ENCODE measurements around the gene DNAJA3.

The DNAJA3 gene

DNA sequence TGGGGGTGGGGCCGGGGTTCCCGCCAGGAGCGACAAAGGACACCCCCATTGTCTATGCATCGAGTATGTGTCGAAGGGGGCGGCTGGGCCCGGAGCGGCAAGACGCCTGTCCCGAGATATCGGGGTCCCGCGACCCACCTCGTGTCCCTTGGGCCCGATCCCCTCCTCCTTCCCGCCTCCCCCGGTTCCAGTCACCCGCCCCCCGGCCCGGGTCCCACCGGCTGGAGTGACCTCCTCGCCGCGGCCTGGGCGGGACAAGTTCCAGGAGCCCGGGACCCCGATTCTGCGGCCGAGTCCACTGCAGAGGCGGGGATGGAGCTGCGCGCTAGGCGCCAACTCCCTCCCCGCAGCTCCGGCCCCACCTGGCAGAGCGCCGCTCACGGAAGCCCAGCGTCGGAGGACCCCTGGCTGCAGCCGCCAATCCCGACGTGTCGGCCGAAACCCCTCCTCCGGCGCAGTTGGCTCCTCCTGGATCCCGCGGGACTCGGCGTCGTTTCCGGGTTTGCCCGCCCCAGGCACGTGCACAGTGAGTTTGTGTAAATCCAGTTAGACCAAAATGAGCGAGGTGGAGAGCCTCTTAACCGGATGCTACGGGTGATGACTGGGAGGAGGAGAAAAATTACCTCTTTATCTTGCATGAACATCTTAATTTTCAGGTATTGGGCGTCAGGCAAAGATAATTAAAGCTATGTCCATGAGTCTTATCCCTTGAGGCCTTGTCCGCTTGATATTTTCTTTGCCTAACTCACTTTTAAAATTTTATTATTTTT, 48.7 kb downstream of the DNAJA3 start, which contains the start of gene NMRAL1:
NMRAL1 (minus strand) TSS at position 434 of the 770 bp plus-strand sequence. CDS start 493 bp downstream, outside the sequence.
- peak; percentile 71 to 78 for DNase-seq (ENCODE audit: low read depth in 2 of 2)

DNA sequence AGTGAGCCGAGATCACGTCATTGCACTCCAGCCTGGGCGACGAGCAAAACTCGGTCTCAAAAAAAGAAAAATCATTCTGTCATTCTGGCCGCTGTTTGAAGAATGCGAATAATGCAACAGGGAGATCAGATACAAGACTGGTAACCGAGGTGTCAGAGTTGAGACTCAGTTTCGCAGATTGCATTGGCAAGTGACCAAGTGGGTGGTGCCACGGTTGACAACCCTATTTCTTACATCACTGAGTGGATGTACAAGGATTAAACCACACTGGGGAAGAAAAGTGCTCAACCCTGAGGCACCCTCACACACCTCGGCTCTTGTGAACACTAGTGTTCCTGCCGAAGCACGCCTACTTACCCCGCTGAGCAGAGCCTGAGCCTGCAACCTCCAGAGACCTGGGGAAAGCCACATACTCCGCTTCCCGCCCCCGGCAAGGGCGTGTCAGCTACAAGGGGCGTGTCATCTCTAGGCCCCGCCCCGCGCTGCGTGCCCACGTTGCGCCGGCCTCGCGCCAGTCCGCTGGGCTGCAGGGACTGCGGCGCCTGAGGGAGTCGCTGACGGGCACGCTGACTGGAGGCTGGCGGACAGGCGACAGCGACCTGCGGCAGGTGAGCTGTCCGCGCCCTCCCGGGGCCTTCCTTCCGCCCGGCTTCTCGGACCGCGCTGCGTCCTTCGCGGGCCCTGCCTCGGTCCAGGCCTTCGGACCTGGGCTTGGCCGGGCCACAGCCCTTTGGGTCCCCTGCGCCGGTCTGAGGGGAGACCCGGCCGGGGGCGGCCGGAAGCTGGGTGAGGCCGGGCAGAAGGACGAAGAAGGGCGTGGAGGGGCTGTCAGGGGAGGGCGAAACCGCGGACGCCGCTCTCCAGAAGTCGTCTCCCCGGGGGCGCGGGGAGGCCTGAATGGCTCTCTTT, 50.5 kb downstream of the DNAJA3 start, which contains the start of gene HMOX2:
HMOX2 (plus strand) TSS at position 519 of the 909 bp plus-strand sequence. CDS start 29,127 bp downstream, outside the sequence.
- peak; percentile 70 to 78 for DNase-seq (ENCODE audit: low read depth in 2 of 2)

DNA sequence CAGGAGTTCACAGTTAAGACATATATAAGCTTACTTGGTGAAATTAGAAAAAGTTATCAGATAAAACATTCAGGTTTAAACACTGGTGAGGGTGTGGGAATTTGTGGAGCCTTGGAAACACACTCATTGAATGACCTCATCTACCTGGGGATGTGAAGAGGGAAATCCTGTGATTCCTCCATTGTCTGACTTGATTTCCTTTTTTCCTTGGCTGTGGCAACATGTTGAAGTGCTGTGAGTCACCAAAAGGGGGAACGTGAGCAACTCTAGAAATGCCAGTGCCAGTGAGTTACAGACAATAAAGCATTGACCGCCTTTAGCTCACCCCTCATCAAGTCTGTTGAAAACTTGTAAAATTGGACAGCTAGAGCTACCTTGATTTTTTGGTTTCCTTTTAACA, 52.3 kb downstream of the DNAJA3 start:
- DNase-seq (ENCODE audit: low read depth in 2 of 2) = no peak

DNA sequence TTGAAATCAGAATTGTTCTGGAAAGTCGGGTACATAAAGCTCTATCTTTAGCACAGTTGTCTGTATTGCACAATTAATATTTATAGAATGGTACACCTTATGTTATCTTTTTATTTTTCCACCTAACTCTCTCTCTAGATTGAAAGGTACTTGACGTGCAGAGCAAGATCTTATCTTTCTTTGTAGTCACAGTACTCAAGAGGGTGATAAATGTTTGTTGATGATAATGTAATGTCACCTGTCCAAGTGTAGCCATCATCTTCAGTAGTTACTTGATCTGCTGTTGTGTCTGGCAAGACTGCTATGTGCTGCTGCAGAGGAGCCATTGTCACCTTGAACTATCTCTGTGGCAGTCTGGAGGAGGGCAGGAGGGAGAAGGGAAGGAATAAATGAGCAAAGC, 55.9 kb downstream of the DNAJA3 start:
- DNase-seq (ENCODE audit: low read depth in 2 of 2) = no peak

DNA sequence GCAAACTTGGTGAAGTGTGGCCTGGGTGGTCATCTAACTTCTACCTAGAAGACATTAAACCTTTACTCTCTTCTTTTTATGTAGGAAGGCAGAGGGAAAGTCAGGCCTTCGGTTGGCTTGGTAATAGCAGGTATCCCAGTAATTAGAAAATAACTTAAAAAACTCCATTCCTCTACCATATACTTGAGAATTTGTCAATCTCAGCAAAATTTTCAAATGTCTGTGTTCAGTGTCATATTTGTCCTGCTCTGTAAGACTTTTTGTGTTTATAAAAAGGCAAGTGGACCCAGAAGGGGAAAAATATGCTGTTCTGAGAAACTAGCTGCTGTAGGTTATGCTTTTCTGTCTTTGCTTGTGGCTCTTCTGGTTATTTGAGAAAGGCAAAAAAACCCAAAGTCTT, 56.3 kb downstream of the DNAJA3 start:
- no peak for DNase-seq (ENCODE audit: low read depth in 2 of 2)

DNA sequence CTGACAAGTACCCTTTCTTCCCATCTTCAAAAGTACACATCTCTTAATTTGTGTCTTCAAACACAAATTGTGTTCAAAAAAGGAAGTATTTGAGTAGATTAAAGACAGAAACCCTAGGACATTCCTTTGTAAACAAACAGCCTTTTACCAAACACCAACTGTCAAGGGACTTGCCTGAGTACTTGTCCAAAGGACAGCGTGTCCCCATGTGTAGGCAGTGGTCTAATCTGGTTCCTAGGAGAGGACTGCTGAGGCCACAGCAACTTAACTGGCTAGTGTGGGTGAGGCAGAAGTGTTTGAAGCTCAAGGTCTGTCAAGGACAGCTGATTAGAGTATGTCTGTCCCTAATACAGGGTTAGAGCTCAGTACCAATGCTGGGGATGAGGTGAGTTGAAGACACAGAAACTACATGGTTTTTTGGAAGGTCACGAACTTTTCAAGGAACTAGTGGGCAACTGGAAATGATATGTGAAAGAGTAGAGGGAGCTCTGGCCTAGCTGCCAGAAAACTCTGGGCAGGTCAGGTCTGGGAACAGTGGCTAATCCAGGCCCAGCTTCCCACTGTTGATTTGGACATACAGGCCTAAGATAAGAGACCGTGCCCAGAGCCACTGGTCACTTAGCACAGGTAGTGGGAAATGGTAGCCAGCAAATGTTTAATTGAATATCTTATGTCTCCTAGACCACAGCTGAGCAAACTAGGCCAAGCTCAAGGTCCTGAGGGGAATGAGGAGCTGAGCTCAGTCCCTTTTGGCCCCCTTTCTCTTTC, 60.6 kb downstream of the DNAJA3 start:
- no peak for DNase-seq (ENCODE audit: low read depth in 2 of 2)

DNA sequence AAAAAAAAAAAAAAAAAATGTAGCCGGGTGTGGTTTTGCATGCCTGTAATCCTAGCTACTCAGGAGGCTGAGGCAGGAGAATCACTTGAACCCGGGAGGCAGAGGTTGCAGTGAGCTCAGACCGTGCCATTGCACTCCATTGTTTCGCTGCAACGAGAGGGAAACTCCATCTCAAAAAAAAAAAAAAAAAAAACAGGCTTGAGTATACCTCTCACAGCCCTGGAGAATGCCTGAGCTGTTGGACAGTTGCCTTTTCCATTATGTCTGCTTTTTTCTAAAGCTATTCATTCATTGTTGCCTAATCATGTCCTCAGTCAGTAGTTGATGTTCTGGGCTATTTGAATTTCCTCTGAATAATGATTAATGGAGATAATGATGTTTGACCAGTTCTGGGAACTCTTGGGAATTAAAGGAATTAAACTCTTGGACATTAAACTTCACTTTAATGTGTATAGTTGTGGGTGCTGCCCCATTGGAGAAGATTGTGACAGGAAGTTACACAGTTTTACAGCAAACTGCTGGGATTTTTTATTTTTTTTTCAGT, 62.4 kb downstream of the DNAJA3 start:
- peak; percentile 43 to 44 for DNase-seq (ENCODE audit: low read depth in 2 of 2)

DNA sequence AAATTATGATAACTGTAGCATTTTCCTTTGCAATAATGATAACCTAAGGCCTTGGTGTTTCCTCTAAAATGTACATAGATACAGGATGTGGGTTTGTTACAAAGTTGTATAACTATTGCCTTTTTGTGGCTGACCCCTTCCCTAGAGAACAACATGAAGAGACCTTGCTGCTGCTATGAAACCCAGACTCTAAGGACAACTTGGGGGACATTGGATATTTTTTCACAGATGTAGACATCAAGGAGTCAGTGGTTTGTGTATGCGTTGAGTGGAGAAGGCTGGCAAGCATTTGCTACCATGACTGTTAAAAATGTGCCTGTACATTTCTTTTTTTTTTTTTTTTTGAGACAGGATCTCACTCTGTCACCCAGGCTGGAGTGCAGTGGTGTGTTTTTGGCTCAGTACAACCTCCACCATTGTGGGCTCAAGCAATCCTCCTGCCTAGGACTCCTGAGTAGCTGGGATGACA, 62.9 kb downstream of the DNAJA3 start:
- no peak for DNase-seq (ENCODE audit: low read depth in 2 of 2)

DNA sequence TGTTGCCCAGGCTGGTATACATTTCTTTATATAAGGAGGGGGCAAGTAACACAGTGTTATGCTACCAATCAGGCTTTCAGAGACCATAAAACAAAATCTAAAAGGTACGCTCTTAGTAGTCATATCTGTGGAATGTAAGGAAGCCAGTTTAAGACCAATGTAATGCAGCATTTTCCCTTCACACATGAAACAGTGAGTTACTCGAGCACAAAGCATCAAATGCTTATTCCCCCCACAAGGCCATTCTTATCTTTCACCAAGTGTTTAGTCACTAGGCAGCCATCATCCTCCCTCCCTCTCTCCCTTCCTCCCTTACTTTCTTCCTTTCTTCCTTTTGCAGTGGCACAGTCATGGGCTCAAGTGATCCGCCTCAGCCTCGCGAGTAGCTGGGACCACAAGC, 63.4 kb downstream of the DNAJA3 start:
- DNase-seq (ENCODE audit: low read depth in 2 of 2) = peak; percentile 60 to 62

DNA sequence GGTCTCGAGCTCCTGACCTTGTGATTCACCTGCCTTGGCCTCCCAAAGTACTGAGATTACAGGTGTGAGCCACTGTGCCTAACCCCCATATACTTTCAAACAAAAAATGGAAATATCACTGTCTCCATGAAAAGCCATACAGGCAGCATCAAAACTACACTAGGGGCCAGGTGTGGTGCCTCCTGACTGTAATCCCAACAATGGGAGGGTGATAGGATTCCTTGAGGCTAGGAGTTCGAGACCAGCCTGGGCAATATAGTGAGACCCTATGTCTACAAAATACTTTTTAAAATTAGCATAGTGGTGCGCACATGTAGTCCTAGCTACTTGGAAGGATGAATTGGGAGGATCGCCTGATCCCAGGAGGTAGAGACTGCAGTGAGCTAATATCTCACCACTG, 66.2 kb downstream of the DNAJA3 start:
- DNase-seq (ENCODE audit: low read depth in 2 of 2) = no peak

DNA sequence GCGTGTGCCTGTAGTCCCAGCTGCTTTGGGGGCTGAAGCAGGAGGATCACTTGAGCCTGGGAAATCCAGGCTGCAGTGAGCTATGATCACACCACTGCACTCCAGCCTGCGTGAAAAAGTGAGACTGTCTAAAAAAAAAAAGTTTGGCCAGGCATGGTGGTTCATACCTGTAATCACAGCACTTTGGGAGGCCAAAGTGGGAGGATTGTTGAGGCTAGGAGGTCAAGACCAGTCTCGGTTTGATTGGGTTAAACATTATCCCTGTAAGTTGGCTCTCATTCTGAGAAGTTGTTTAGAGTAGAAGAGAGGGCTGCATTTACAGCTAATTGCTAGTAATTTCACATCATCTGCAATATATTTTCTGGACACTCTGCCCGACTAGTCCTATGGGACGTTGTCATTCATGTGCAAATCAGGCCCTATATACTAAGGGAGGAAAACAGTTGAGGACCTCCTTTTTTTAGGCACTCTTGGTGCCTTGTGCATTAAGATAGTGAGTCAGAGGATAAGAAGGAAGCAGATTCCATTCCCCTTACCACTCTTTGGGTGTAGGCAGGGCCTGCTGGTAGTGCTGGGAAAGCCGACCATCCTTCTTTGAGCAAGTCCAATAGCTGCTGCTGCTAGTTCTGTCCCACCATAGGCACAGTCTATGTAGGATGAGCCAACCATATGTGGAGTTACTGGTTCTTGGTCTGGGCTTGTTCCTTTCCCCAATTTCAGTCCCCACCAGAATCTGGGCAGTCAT, 69.2 kb downstream of the DNAJA3 start:
- DNase-seq (ENCODE audit: low read depth in 2 of 2) = no peak

DNA sequence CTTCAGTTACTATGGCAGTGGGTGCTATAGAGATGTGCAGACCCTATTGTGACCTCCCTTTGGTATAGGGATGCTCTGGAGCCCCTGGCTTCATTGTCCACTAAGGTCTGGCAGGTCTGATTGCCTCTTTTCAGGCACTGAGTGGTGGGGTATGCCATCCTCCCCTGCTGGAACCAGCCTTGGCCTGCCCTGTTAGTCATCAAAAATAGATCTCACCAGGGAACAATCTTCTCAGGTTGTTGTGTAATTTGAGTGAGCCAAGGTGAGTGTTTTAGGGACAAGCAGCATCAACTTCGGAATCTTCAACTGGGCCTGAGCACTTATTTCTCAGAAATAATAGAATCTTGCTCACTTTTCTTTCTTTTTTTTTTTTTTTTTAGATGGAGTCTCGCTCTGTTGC, 70.1 kb downstream of the DNAJA3 start:
- no peak for DNase-seq (ENCODE audit: low read depth in 2 of 2)

DNA sequence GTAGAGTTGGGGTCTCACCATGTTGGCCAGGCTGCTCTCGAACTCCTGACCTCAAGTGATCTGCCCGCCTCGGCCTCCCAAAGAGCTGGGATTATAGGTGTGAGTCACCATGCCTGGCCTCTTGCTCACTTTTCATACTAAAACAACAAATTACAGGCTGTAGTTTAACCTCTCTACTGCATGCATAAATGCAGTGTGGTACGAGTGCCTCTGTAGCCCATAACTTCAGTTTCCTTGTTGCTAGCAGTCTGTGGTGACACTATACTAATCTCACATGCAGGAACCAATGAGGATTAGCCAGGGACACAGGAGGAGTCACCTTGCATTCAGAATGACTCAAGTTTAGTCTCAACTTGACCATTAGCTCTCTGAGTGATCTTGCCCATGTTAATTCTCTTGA, 70.6 kb downstream of the DNAJA3 start:
- no peak for DNase-seq (ENCODE audit: low read depth in 2 of 2)

DNA sequence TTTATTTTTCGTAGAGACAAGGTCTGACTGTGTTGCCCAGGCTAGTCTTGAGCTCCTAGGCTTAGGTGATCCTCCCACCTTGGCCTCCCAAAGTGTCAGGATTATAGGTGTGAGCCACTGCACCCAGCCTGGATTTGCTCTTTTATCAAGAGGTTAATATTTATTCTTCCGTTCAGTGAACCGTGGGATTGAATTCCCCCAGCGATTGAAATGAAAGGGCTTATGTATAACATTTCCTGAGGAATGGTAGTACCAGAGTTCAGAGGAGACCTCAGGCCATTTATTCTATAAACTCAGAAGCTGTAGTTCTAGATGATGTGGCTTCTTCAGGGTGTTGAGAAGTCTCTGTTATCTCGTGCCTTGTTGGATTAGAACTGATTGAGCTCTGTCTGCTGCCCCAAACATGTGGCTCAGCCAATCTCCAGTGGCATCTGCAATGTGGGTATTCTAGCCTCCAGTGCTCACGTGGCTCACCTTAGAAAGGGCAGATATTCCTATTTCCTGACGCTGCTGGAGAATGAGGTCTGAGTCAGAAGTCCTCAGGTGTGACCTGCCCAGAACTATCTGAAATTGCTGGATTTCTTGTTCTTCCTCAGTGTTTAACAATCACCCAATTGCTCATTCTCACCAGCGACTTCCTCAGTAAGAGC, 73.0 kb downstream of the DNAJA3 start:
- DNase-seq (ENCODE audit: low read depth in 2 of 2) = no peak

DNA sequence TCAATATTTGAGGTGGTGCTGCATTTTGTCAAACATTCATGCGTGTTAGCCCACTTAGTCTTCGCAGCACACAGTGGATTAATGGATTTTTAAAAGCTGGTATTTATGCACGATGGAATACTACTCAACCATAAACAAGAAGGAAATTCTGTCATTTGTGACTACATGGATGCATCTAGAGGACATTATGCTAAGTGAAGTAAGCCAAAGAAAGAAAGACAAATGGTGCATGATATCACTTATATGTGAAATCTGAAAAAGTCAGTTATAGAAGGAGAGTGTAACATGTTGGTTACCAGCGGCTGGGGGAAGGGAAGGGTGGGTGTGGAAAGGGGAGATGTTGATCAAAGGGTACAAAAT, 73.5 kb downstream of the DNAJA3 start:
- no peak for DNase-seq (ENCODE audit: low read depth in 2 of 2)

DNA sequence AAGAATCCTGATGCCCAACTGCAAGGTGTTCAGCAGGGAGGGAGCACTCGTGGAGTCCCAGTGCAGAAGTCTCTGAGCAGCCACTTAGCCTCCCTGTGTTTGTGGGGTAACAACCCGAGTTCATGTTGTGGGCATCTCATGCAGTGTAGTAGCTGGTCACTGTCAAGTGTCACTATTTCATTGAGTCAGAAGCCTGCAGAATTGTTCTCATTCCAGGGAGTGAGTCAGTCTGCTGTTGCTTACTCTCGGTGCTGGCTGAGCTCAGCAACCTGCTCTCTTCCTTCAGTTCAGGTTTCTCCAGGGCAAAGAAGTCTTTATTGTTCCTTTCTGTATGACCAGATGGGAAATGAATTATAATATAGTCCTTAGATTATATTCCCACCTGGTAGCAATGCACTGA, 74.6 kb downstream of the DNAJA3 start:
- no peak for DNase-seq (ENCODE audit: low read depth in 2 of 2)

DNA sequence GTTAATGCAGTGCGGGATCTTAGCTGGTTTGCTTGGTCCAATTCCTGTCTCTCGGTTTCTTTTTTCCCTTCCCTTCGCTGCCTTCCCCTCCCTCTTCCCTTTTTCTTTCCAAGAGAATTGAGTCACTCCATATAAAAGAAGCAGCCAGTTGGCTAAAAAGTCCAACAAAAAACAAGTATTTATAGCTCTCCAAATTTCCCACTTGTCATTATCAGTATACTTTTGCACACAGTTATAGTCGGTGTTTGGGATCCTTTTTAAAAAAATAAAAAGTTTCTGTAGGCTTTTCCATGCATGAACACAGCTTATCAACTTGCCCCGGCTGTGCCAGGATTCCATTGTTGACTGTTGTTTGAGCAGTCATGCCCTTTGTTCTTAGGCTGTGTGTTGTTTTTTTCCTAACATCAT, 75.4 kb downstream of the DNAJA3 start:
- DNase-seq (ENCODE audit: low read depth in 2 of 2) = no peak

DNA sequence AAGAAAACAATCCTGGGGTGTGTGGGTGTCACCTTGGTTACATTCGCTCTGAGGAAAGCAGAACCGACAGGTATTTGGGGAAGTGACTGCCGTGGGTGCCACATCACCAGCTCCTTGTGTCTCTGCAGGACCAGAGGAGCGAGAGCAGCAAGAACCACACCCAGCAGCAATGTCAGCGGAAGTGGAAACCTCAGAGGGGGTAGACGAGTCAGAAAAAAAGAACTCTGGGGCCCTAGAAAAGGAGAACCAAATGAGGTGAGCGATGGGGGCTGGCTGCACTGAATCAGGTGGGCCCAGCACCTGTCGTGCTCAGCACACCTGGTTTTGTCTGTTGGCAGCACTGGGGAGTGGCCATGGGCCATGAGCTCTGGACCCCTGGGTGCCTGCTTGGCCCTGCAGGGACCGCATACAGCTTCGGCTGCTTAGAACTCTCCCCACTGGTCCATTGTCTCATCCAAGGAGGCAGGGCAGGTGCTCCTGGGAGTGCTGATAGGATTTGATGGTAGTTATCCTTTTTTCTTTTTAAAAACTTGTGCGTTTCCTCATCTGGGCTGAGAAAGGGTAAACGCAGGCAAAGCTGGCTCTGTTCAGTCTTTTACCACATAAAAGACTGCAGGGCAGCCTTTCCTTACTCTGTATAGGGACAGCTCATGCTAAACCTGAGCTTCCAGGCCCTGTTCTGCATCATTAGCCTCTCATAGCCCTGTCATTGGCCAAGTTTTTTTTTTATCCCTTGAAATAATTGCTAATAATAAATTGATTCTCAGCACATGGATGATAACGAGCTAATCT, 79.9 kb downstream of the DNAJA3 start:
- DNase-seq (ENCODE audit: low read depth in 2 of 2) = no peak

Measured in fibroblast of skin of left biceps (primary cell).